ENCODE data around the gene BCAS2.
A peak's percentile ranks its signal among the peaks of the same experiment; 100 is the strongest.
"Not testable (repeated sequence)": the region's sequence is repeated elsewhere in the genome, so short reads cannot be mapped to it uniquely, and the experiment has no call there.

BCAS2 gene

DNA sequence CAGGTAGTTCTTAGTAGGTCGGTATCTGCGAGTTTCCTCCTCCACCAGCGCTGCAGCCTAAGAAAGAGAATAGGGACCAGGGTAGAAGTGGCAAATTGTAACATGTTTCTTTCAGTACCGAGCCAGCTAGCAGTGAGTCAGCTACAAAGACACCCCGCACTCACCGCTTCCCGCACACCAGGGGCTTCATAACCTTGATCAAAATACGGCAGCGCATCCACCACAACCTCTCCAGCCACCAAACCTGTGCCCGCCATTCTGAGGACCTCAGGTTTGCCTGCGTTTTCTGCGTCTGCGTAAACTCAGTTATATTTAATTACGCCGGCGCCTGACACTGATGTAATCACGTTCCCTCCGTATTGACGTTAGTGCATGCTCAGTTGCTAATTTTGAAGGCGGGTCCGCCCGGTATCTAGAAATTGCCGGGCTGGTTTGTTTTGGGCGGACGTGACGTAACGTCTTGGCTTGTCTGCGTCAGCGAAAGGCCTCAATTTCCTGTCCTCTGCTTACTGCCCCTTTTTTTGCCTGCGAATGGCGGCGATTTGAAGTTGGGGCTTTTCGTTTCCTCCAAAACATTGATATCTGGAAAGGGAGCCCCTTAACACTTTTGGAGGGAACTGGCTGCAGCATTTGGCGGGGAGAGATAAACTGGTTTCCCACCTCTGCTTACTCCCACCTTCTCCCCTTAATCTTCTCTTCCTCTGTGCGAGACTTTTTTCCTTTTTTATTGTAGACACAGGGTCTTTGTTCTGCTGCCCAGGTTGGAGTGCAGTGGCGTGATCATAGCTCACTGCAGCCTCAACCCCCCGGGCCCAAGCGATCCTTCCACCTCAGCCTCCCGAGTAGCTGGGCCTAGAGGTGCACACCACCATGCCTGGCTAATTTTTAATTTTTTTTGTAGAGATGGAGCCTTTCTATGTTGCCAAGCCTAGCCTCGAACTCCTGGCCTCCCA, at the start of gene BCAS2:
TSS of gene BCAS2 (minus strand) at position 281 of the 953 bp plus-strand sequence. CDS start at position 257, 24 bp downstream.
- DNase-seq (ENCODE audit: low spot score) = peak; percentile 95

DNA sequence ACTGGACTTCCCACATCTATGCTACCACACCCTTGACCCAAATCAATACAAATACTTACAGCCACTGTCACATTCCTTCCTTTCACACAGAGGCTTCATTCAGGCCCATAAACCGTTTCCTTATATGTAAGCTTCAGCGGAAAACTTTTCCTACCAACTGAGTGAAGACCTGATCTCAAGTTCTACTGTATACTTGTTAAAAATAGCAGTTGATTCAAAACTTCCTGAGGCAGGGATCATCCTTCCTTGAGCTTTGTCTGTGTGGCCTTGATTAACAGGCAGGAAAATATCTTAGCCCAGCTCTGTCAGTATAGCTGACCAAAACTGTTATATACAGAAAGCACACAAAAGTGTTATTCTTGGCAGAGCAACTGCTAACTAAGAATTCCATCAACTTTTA, 45.7 kb upstream of the BCAS2 start:
- no peak for DNase-seq (ENCODE audit: low spot score)

DNA sequence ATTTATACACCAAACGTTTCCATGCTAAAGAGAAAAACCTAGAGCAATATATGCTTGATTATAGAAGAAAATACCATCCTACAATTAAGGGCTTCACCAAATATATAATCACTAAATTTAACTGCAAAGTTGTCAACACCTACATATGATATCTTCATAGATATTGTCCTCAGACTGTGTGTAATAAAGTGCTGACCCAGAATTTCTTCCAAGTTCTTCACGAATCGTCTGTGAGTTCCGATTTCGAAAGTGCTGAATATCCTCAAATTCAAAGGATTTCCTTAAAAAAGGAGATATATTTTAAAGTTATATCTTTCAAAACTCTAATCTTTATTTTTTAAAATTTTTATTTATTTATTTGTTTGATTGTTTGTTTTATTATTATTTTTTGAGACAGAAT, 41.9 kb upstream of the BCAS2 start:
- no peak for DNase-seq (ENCODE audit: low spot score)

DNA sequence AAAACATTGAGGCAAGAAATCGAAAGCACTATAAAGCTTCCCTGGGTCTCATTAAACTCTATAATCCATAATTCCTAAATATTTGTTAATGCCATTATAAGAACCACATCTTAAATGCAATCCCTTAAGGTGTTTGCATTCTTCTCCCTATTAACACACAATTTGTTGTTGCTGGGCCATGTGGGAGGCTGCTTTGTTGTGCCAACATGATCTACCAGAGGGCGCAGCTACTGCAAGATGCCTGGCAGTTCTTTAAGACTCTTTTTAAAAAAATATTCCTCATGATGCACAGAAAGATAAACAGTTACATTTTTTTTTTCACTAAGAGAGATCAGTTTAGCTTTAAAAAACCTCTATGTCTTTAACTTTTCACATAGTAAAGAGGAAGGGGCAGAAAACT, 39.0 kb upstream of the BCAS2 start:
- no peak for DNase-seq (ENCODE audit: low spot score)

DNA sequence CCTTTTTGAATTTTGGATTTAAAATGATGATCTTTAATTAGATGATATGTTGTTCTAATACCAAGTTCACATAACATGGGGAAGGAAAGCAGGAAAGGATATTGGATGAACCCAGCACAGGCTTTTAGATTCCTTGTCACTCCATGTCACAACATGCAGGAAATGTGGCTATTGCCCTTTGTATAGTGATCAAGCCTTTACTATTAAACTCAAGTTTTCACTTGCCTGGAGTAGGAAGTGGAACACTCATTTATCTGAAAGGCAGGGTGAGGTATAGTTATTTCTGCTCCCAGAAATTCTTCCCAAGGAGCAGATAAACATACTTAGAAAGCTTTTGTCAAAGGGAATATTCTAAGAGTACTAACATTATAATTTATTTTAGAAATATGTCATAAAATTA, 37.2 kb upstream of the BCAS2 start:
- no peak for DNase-seq (ENCODE audit: low spot score)

DNA sequence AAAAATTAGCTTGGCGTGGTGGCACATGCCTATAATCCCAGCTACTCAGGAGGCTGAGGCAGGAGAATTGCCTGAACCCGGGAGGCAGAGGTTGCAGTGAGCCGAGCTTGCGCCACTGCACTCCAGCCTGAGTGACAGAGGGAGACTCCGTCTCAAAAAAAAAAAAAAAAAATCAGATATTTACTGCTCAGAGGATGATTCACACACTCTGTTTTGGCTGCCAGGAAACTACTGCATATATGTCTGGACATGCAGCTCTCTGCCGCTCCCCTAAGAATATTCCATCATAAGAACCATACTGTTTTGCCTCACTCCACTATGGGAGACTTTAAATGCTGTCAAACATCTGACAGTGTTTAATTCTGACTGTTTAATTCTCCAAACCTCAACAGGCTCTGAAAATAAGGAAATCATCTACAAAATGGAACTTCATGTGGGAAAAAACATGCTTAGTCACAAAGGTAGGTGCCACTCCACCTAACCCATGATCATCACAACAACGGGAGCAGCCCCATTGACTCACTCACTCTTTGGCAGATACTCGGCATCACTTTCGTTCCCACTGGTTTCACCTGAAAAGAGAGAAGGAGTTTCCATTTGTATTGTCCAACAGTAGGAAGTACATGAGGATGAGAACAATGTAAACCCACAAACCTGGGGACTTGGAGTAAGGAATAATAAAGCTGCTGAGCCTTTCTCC, 29.3 kb upstream of the BCAS2 start:
- DNase-seq (ENCODE audit: low spot score) = no peak

DNA sequence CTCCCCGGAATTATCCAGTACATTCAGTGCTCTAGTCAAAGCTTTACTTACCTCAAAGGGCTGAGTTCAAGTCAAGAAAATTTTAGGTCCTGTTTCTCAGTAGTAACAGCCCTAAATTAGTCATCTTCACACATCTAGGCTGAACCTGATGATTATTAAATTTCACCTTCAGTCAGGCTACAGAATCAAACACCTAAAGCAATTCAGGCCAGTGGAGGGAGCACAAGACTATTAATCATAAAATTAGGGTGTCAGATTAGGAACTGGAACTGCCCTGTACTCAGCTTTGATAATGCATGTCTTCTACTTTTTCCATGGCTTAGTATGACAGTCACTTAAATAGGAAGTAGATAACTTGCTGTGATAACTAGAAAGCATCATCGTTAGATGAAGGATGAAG, 28.4 kb upstream of the BCAS2 start:
- DNase-seq (ENCODE audit: low spot score) = no peak

DNA sequence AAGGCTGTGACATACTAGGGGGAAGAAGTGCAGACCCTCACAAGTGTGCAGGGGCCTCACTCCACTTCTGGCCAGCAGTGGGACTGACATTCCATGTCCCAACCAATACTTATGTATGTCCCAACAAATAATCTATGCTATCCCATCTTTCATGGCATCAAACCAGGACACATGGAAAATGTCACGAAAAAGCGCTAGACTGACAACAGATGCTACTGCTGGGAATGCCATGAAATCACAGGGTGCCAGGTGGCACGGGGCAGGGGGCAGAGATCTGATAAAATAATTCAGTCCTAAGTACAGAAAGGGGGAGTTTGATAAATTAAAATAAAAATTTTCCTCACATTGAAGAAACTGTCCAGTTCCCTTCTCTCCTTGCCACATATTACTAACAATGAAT, 27.6 kb upstream of the BCAS2 start:
- no peak for DNase-seq (ENCODE audit: low spot score)

DNA sequence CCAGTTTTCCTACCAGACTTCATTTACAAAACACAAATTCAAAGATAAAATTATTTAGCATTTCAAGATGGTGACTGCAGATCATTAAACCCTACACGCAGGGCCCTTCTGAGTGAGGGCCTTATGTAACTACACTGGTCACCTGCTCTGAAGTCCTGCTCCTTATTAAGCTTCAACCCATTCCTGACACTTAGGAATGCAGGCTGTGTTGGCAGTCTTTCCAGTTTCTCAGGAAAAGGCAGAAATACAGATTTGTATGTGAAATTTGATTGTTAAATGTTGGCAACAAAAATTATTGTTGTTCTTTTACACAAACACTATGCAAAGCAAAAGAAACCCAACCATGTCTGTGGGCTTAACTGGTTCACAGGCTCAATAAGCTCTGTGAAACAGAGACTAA, 25.8 kb upstream of the BCAS2 start:
- no peak for DNase-seq (ENCODE audit: low spot score)

DNA sequence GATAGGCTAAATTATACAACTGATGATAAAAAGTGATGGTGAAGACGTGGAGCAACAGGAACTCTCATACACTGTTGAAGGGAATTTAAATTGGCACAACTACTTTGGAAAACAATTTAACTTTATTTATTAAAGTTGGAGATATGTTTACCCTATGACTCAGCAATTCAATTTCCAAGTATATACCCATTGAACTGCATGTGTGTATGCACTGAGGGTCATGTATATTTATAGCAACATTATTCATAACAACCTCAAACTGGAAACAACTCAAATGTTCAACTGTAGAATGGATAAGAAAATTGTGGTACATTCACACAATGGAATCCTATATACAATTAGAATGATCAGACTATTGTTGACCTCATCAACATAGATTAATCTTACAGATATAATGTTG, 16.5 kb upstream of the BCAS2 start:
- DNase-seq (ENCODE audit: low spot score) = no peak

DNA sequence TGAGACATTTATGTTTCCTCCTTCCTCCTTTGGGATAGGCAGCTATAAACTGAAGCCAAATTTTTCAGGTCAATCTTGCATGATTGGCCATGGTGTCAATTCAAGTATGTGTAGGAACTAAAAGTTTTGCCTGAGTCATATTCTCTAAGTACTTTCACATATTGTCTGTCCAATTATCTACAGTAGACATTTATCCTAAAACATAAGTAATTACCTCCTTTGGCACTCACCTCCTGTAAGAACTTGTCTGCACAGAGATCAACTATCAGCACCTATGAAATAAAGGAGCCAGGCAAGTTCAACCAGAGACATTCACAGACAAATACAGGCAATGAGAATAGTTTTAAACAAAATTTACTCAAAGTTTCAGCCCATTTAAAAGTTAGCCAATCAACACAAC, 14.2 kb upstream of the BCAS2 start:
- DNase-seq (ENCODE audit: low spot score) = no peak

DNA sequence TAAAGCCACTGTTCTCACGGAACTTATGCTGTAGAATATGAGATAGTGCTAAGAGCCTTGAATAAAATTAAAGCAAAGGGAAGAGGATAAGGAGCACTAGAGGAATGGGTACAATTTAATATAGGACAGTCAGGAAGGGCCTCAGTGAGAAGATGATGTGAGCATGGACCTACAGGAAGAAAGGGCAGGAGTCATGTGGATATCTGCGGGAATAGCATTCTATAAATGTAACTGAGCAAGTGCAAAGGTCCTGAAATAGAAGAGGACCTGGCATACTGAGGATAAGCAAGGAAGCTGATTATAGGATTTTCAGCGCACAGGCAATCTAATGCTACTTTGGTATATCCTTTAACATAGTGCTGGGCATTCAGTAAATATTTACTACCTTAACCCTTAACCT, 12.6 kb upstream of the BCAS2 start:
- no peak for DNase-seq (ENCODE audit: low spot score)

DNA sequence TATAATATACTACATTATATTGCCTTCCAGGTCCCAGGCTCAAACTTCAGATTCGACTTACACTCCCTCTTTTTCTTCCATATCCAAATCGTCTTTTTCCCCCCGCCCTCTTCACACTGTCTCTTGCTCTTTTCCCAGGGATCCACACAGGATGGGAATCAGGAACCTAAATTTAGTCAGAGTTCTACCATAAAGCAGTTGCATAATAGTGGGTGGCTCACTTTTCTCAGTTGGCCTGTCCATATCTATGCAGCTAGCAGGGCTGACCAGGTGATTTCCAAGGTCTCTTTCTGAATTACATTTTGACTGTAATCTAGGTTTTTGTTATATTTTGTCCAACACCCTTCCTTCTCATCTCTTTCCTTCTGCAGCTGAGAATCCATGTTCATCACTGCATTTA, 7.7 kb upstream of the BCAS2 start:
- no peak for DNase-seq (ENCODE audit: low spot score)

DNA sequence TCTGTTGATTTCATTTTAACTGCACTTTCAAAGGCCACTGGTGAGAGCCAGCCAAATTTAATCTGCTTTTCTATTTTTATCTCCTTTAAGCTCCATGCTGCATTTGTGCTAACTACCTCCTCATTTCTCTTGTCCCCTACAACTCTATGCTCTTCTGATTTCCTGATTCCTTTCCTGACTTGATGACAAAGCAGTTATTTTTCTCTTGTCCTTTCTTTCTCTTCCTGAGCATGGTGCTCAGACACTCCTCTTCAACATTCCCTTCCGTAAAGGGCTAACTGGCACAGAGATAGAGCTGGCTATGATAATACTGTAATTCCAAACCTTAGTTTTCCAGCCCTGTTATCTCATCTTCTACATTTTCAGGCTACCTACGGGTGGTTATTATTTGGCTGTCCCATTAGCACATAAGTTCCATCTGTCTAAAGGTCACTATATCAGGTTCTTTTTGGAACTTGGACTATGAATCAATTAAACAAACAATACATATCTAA, 6.8 kb upstream of the BCAS2 start:
- no peak for DNase-seq (ENCODE audit: low spot score)

DNA sequence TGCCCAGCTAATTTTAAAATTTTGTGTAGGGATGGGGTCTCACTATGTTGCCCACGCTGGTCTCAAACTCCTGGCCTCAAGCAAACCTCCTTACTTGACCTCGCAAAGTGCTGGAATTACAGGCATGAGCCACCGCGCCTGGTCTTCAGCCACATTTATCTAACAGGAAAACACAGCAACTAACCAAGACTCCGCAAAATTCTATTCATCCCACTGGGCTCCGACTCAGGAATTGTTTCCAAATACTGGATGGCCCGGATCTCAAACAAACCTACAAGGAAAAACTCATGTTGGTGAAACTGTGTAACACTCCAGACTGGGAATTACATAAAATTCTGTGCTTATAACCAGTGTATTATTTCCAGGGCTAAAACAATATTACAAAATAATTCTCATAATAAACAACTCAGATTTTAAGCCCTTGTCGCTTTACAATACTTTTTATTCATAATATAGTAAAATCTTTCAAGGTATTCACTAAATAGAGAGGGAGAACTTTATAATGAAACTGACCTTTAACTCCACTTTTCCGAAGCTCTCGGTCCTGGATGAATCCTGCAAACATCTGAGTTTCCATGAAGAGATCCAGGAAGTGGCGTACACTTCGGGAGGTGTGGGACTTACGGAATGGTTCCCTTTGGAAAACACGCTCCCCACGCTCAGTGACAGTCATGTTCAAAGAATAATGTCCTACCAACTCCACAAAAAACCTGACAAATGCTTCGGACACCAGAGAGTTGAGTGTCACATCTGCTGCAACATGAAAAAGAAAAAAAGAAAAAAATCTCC, 6.0 kb upstream of the BCAS2 start:
- DNase-seq (ENCODE audit: low spot score) = no peak

DNA sequence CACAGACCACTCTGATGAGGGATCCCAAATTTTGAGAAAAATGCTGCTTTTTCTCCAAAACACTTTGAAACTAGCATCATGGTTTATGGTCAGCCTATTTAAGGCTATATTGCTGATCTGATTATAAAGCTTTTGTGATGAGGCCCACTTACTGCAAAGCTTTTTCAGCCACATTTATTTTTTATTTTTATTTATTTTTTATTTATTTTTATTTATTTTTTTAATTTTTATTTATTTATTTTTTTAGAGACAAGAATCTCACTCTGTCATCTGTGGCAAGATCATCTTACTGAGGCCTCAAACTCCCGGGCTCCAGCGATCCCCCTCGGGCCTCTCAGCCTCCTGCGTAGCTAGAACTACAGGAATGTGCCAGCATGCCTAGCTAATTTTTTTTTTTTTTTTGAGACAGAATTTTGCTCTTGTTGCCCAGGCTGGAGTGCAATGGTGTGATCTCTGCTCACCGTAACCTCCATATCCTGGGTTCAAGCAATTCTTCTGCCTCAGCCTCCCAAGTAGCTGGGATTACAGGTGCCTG, 5.2 kb upstream of the BCAS2 start:
- no peak for DNase-seq (ENCODE audit: low spot score)

DNA sequence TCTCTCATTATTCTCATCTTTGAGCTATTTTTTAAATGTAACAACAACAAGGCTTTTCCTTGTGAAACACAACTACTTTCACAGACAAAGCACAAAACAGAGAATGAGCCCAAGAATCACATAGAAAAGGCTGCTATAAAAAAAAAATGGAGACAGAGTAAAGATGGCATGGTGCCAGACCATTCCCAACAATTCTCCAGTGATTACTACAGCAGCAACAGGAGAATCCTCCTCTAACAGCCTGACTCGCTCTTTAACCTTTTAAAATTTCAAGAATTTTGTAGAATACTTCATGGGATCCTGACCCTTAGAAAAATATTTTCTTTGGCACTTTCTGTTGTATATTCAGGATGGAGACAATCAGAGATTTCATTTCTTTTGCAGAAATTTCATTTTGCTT, 3.8 kb upstream of the BCAS2 start:
- no peak for DNase-seq (ENCODE audit: low spot score)

DNA sequence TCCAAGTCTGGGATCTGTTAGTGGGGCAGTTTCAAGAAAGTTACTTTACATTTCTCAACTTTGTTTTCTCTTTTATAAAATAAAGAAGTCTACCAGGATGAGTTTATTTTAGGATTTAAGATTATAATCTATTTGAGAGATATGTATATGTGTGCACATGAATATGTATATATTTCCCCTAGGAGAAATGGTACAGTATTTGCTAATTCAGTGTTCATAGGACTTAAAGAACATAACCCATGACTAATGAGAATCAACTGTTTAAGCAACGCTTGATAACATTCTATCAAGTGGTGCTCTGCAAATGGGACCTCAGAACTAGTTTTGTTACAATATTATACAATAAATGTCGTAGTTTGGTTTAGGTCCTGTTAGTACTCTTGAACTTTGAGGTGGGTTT, 7.0 kb downstream of the BCAS2 start:
- no peak for DNase-seq (ENCODE audit: low spot score)

DNA sequence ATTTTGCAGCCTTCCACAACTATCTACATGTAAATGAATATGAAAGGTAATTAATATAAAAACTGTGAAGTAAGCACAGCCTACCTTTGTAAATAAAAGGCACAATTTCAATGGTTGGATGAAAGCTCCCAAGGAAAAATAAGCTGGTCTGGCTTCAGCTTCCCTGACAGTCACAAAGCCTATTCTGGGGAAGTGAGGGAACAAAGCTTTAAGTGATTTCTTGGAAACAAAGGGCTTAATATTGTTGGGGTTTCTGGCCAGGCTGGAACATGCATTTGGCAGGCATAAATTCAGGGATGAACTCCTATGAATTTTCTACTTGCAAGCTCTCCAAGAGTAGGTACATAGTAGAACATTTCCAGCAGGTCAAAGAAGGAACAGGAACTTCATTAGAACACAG, 17.3 kb downstream of the BCAS2 start:
- no peak for DNase-seq (ENCODE audit: low spot score)

DNA sequence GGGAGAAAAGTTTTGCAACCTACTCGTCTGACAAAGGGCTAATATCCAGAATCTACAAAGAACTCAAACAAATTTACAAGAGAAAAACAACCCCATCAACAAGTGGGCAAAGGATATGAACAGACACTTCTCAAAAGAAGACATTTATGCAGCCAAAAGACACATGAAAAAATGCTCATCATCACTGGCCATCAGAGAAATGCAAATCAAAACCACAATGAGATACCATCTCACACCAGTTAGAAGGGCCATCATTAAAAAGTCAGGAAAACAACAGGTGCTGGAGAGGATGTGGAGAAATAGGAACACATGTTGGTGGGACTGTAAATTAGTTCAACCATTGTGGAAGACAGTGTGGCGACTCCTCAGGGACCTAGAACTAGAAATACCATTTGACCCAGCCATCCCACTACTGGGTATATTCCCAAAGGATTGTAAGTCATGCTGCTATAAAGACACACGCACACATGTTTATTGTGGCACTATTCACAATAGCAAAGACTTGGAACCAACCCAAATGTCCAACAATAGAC, 18.4 kb downstream of the BCAS2 start:
- not testable (repeated sequence) for DNase-seq (ENCODE audit: low spot score)

DNA sequence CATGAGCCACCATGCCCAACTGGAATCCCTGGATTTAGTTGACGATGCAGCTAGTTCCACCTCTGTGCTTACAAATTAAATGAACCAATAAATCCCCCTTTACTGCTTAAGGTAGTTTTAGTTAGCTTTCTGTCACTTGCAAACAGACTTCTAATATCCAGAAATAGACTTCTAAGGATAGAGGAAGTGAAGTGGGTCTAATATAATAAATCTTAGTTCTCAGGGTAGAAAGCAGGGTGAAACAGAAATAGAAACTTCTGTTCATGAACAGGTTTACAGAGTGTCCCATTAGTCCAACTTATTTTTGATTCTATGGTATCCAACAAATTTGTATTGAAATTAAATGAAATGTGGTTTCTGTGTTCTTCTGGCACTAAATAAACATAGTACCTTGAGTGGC, 20.1 kb downstream of the BCAS2 start:
- DNase-seq (ENCODE audit: low spot score) = no peak

DNA sequence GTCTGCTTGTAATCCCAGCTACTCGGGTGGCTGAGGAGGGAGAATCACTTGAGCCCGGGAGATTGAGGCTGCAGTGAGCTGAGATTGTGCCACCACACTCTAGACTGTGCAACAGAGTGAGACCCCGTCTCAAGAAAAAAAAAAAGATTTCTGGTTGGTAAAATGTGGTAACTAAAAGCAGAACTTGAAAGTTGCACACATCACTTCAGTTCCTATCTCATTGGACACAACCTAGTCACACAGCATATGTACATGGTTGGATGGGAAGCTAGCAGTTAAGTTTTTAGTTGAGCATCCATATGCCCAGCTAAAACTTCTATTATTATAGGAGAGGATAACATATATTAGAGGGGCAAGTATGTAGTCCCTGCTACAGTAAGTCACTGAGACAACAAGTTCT, 22.1 kb downstream of the BCAS2 start:
- DNase-seq (ENCODE audit: low spot score) = no peak
